HEK293 (cell line): ENCODE measurements around the gene ACTN3.

Experiments
- ZNF274 ChIP-seq, 2 experiments: fragments of 200-500 bp in 1 of 2; fragments of 450-650 bp in 1 of 2; sonication (Bioruptor generic) in 1 of 2; formaldehyde crosslinking in 1 of 2; IDR thresholded peaks; 2 replicates each; pipeline versions ENCODE4 v1.5.1 to v1.6.1; 2014 to 2016; ENCODE audit warnings: borderline replicate concordance in 1 of 2, inconsistent platforms in 1 of 2, low read length in 1 of 2, missing biosample characterization in 1 of 2, missing genetic modification characterization in 1 of 2
- ZNF366 ChIP-seq: fragments of 450-650 bp; formaldehyde crosslinking; conservative IDR thresholded peaks from 2 replicates; pipeline ENCODE4 v1.5.1; 2016; ENCODE audit warnings: missing biosample characterization, missing genetic modification characterization
- ZNF626 ChIP-seq: fragments of 450-650 bp; sonication (Bioruptor Pico); formaldehyde crosslinking; IDR thresholded peaks from 2 replicates; pipeline ENCODE4 v1.5.1; 2018; ENCODE audit warnings: missing biosample characterization, missing genetic modification characterization, inconsistent platforms
- TF ChIP-seq, protein P1 (sequence below): fragments of 450-650 bp; formaldehyde crosslinking; IDR thresholded peaks from 2 replicates; pipeline ENCODE4 v1.5.1; 2016; ENCODE audit warnings: missing biosample characterization, missing genetic modification characterization

DNA sequence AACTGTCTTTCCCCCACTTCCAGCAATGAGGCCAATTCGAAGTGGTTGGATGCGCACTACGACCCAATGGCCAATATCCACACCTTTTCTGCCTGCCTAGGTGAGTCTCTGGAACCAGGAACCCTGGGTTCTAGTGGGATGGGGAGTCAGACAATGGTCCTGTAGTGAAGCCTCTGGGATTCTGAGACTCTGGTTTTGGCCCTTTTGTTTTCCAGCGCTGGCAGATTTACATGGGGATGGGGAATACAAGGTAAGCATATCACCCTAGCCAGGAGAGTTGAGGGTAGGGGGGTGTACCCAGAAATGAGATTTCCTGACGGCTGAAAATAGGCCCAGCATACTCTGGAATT, 35.7 kb upstream of the ACTN3 start:
- TF ChIP-seq, protein P1, sequence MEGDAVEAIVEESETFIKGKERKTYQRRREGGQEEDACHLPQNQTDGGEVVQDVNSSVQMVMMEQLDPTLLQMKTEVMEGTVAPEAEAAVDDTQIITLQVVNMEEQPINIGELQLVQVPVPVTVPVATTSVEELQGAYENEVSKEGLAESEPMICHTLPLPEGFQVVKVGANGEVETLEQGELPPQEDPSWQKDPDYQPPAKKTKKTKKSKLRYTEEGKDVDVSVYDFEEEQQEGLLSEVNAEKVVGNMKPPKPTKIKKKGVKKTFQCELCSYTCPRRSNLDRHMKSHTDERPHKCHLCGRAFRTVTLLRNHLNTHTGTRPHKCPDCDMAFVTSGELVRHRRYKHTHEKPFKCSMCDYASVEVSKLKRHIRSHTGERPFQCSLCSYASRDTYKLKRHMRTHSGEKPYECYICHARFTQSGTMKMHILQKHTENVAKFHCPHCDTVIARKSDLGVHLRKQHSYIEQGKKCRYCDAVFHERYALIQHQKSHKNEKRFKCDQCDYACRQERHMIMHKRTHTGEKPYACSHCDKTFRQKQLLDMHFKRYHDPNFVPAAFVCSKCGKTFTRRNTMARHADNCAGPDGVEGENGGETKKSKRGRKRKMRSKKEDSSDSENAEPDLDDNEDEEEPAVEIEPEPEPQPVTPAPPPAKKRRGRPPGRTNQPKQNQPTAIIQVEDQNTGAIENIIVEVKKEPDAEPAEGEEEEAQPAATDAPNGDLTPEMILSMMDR (tag by site-specific recombination) = no peak
- no peak for TF ChIP-seq ZNF626 (tag by site-specific recombination)
- no peak for TF ChIP-seq ZNF366 (tag by site-specific recombination)
- TF ChIP-seq ZNF274 (IDR thresholded peaks at IDR 0.05; ENCODE audit: low read length) = no peak
- TF ChIP-seq ZNF274 (tag by site-specific recombination; IDR thresholded peaks at IDR 0.05; ENCODE audit: borderline replicate concordance) = no peak
